Measurements from ENCODE around the gene TIMP3. TPM values are rescaled to one million over a fixed set of nuclear protein-coding genes. Genes with fewer than 3 reads are reported as not detected.

Gene TIMP3
- total RNA-seq, 1 donor from 2014 or later = 37.3 TPM

DNA sequence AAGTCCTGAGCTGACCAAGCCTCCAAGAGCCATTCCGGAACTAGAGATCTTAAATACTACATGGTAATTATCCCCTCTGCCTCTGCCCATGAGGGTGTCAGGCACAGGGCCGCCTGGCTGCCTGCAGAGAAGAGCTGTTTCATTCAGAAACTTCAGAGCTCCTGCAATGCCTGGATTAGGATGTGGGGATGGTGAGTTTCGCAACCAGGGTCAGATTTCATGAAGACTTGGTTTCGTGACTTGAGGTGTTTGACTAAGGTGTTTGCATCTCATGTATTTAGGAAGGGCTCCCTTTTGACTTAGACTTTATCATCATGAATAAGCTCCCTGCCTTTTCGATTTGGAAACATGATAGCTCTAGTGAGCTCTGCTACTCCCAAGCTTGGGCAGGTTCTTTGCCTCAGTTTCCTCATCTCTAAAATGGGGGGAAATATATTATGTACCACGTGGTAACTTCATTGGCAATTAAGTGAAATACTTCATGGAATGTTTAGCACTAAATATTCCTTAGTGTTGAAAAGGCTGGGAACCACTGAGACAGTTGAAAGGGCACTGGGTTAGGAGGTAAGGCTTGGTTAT is 9.1 kb downstream of the TIMP3 start:
- TF ChIP-seq, protein P1, sequence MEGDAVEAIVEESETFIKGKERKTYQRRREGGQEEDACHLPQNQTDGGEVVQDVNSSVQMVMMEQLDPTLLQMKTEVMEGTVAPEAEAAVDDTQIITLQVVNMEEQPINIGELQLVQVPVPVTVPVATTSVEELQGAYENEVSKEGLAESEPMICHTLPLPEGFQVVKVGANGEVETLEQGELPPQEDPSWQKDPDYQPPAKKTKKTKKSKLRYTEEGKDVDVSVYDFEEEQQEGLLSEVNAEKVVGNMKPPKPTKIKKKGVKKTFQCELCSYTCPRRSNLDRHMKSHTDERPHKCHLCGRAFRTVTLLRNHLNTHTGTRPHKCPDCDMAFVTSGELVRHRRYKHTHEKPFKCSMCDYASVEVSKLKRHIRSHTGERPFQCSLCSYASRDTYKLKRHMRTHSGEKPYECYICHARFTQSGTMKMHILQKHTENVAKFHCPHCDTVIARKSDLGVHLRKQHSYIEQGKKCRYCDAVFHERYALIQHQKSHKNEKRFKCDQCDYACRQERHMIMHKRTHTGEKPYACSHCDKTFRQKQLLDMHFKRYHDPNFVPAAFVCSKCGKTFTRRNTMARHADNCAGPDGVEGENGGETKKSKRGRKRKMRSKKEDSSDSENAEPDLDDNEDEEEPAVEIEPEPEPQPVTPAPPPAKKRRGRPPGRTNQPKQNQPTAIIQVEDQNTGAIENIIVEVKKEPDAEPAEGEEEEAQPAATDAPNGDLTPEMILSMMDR (IDR thresholded peaks at IDR 0.05) = no peak
- H3K27me3 Mint-ChIP-seq (ENCODE audit: unreplicated experiment) = no peaks in the 10 kb centered on the region
- H3K36me3 Mint-ChIP-seq (ENCODE audit: unreplicated experiment) = no peaks in the 10 kb centered on the region
- no peaks in the 10 kb centered on the region for H3K9me3 Mint-ChIP-seq (ENCODE audit: unreplicated experiment)
- no peak overlapping the region for H3K4me3 Mint-ChIP-seq (ENCODE audit: unreplicated experiment)
- DNase-seq (ENCODE audit: extremely low spot score, unreplicated experiment) = no peak
- H3K27ac Mint-ChIP-seq (ENCODE audit: unreplicated experiment) = no peak overlapping the region
- H3K4me1 Mint-ChIP-seq (ENCODE audit: unreplicated experiment) = peaks cover 3% of the 10 kb centered on the region

DNA sequence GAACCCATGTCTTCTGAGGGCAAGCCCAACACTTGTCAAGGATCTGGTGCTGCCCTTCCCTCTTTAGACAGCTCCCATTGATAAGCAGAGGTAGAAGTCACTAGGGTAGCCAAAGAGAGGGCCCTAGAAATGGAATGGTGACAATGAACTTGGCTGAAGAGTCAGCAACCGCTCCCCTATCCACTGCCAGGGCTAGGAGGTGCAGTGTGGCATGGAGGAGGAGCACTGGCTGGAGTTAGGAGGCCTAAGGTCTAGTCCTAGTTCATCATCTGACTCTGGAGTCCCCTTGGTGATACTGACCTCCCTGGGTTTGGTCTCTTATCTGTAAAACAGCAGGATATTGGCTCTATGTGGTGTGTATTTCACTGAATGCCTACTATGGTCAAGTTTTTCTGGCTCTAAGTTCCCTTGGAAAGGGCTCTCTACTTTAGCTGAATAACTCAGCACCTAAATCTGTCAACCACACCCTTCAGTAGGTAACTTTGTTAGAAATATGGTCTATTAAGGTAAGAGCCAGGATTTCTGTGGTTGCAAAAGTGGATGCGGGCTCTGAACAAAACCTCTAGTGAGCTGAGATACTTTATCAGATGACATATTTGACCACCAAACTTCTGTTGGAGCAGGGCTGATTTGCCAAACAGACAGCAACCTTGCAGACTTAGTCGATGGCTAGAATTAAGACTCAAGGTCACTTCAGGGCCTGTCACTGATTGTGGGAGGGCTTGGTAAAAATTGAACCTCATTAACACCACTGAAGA is 10.5 kb downstream of the TIMP3 start:
- H3K4me3 Mint-ChIP-seq (ENCODE audit: unreplicated experiment) = no peak overlapping the region
- TF ChIP-seq, protein P1 (IDR thresholded peaks at IDR 0.05) = no peak
- H3K9me3 Mint-ChIP-seq (ENCODE audit: unreplicated experiment) = no peaks in the 10 kb centered on the region
- H3K27ac Mint-ChIP-seq (ENCODE audit: unreplicated experiment) = no peak overlapping the region
- DNase-seq (ENCODE audit: extremely low spot score, unreplicated experiment) = no peak
- H3K36me3 Mint-ChIP-seq (ENCODE audit: unreplicated experiment) = no peaks in the 10 kb centered on the region
- no peaks in the 10 kb centered on the region for H3K27me3 Mint-ChIP-seq (ENCODE audit: unreplicated experiment)
- H3K4me1 Mint-ChIP-seq (ENCODE audit: unreplicated experiment) = peaks cover 3% of the 10 kb centered on the region

DNA sequence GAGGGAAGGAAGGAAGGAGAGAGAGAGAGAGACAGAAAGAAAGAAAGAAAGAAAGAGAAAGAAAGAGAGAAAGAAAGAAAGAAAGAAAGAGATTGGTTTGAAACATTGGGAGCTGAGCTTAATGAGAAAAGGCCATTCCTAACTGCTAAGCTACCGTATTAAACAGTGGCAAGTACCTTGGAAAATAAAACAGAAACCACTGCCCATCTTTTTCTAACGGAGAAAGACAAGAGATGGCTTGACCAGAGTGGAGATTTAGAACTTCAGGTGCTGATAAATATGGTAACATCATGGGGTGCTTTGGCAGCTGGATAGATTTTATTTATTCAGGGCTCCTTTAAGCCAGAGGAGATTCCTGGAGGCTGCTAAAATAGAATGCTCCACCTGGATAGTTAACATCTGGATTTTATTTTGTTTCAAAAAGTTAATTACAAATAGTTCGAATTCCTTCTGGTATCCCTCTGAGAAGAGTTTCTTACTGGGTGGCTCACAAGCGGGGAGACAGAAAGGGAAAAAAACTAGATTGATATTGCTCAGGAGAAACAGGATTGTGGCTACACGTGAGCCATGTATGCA is 12.9 kb downstream of the TIMP3 start:
- Mint-ChIP-seq H3K9me3 (ENCODE audit: unreplicated experiment) (no peaks in the 10 kb centered on the region), H3K4me1 (ENCODE audit: unreplicated experiment) (peaks cover 7% of the 10 kb centered on the region), H3K27ac (ENCODE audit: unreplicated experiment) (no peak overlapping the region), H3K4me3 (ENCODE audit: unreplicated experiment) (no peak overlapping the region), H3K27me3 (ENCODE audit: unreplicated experiment) (no peaks in the 10 kb centered on the region), H3K36me3 (ENCODE audit: unreplicated experiment) (no peaks in the 10 kb centered on the region)
- DNase-seq (ENCODE audit: extremely low spot score, unreplicated experiment) = no peak
- TF ChIP-seq, protein P1 (IDR thresholded peaks at IDR 0.05) = no peak

DNA sequence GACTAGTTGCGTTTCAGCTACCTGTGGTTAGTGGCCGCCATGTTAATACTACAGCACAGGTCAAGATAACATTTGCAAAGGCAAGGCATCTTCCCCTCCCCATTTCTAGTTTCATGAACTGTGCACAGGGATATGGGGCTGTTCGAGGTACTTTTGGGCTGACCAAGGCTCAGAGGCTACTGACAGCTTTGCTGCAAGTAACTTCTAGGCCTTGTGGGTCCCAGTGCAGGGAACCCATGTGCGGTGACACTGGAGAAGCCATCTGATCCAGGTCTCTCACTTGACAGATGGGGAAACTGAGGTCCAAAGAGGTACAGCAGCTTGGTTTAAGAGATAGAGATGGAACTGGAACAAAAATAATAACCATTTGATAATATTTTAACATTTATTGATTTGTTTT is 13.6 kb downstream of the TIMP3 start:
- TF ChIP-seq, protein P1 (IDR thresholded peaks at IDR 0.05) = no peak

DNA sequence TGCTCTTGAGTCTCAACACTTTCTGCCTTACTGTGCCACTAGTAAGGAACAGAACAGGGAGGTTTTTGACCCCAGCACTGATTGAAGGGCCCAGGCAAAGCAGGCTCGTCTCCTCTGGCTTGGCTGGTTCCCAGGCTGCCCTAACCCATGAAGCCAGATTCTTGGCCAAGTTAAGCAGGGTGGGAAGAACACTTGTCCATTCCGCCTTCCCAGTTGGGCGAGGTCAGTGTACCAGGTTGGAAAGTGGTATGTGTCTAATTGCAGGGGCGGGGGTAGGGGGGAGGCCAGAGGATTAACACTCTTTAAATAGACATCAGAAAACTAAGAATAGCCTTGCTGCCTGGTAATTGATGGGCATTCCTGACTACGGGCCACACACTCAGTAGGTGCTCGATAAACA is 14.4 kb downstream of the TIMP3 start:
- Mint-ChIP-seq H3K9me3 (ENCODE audit: unreplicated experiment) (no peaks in the 10 kb centered on the region), H3K27ac (ENCODE audit: unreplicated experiment) (no peak overlapping the region), H3K4me3 (ENCODE audit: unreplicated experiment) (no peak overlapping the region), H3K4me1 (ENCODE audit: unreplicated experiment) (peaks cover 7% of the 10 kb centered on the region), H3K27me3 (ENCODE audit: unreplicated experiment) (no peaks in the 10 kb centered on the region), H3K36me3 (ENCODE audit: unreplicated experiment) (no peaks in the 10 kb centered on the region)
- DNase-seq (ENCODE audit: extremely low spot score, unreplicated experiment) = no peak
- TF ChIP-seq, protein P1 (IDR thresholded peaks at IDR 0.05) = no peak

More for the DNA sequence above, 13.6 kb downstream of the TIMP3 start:
- Mint-ChIP-seq H3K4me3 (ENCODE audit: unreplicated experiment) (no peak overlapping the region), H3K27me3 (ENCODE audit: unreplicated experiment) (no peaks in the 10 kb centered on the region), H3K4me1 (ENCODE audit: unreplicated experiment) (peaks cover 7% of the 10 kb centered on the region), H3K36me3 (ENCODE audit: unreplicated experiment) (no peaks in the 10 kb centered on the region), H3K9me3 (ENCODE audit: unreplicated experiment) (no peaks in the 10 kb centered on the region), H3K27ac (ENCODE audit: unreplicated experiment) (no peak overlapping the region)
- DNase-seq (ENCODE audit: extremely low spot score, unreplicated experiment) = no peak
